Measurements from ENCODE around the gene ZNF860. TPM values are rescaled to one million over a fixed set of nuclear protein-coding genes. Genes with fewer than 3 reads are reported as not detected.

The ZNF860 gene
- total RNA-seq = not detected

DNA sequence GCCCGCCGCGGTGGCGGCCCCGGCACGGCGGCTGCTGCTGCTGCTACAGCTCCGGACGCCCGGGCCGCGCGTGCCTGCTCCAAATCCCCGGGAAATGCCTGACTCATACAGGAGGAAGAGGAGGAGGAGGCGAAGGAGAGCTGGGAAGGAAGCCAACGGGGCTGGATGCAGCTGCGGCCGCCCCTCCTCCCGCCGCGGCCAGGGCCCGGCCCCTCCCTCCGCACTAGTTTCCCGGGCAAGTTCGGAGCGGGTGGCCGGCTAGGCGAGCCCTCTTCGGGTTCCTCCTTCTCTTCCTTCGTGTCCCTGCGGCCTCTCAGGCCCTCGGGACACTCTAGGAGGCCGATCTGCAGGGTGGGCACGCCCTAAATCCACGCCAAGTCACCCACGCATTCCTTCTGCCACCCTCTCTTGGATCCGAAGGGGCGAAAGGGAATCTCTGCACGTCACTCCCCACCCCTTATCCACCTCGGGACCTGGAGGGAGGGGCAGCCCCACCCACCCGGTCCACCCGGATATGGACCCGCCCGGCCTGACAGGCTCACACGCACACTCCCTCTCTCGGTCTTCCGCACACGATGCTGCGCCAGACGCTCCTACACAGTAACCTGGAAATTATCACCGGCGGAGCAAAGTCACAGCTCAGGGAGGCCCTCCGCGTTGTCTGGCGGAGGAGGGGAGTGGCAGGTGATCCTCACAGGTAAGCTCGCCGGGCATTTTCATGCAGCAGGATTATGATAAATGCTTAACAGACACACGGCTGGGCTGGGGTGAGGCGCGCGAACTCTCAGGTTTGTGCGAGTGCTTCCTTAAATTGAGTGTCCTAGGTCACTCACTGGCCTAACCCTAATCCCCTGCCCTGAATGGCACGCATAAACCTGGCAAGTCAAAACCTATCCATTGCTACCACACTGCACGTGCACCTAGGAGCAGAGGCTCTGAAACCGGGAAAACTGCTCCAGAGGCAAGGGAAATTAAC is at the start of gene ZNF860, which contains the start of gene OSBPL10:
TSS of gene ZNF860 (plus strand) at position 545 of the 976 bp plus-strand sequence. CDS start 7,330 bp downstream, outside the sequence.
TSS of gene OSBPL10 (minus strand) at position 57 of the 976 bp plus-strand sequence. CDS start 83 bp downstream, outside the sequence.
- H3K27ac Mint-ChIP-seq = no peak within 1 kb of the TSS
- ATAC-seq (peak; percentile 48), DNase-seq (no peak)
- no peaks in the 10 kb centered on the region for H3K36me3 Mint-ChIP-seq
- peaks cover 20% of the 10 kb centered on the region for H3K4me1 Mint-ChIP-seq
- no peaks in the 10 kb centered on the region for H3K9me3 Mint-ChIP-seq (ENCODE audit: low read depth)
- CTCF ChIA-PET = interaction anchor here (1.1 kb wide), 1 partner anchor 196 kb away, joined by 3 read pairs; no protein-coding TSS in a partner anchor
- H3K4me3 Mint-ChIP-seq = peak within 1 kb of the TSS; percentile 70
- peaks cover 53% of the 10 kb centered on the region for H3K27me3 Mint-ChIP-seq

DNA sequence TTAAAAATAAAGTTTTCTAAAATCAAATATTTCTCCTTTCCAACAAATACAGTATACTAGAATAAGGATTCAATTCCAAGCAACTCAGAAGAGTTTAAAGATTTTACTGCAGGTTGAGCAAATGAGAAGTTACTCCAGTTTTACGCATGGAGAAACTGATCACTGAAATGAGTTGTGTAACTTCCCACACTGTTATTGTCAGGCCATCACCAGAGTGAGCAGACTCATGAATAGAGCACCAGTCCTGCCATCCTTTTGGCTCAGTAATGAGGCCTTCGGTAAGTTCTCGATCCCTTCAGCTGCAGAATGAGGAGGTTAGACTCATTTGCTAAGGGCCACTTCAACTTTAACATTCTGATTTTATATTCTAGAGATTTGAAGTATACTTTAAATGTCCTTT is 48.6 kb upstream of the ZNF860 start:
- Mint-ChIP-seq H3K36me3 (no peaks in the 10 kb centered on the region), H3K4me1 (no peaks in the 10 kb centered on the region), H3K4me3 (no peak overlapping the region), H3K27ac (no peak overlapping the region), H3K9me3 (ENCODE audit: low read depth) (no peaks in the 10 kb centered on the region), H3K27me3 (peaks cover 3% of the 10 kb centered on the region)
- CTCF ChIA-PET = no interaction called here
- DNase-seq (no peak), ATAC-seq (no peak)

DNA sequence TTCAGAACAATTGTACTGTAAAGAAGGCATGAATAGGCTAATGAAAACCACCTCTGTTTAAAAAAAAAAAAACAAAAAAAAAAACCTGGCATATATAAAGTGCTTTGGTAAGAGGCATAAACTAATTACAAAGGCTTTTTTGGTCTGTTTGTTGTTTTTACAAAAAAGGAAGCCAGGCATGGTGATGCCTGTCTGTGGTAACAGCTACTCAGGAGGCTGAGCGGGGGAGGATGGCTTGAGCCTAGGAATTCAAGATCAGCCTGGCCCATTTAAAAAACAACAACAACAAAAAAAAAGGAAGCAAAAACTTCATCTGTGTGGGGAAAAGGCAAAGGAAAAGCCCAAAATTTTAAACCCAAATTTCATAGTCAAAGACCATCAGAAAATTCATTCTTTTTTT is 47.5 kb upstream of the ZNF860 start:
- peaks cover 3% of the 10 kb centered on the region for H3K27me3 Mint-ChIP-seq
- ATAC-seq (no peak), DNase-seq (no peak)
- no peaks in the 10 kb centered on the region for H3K36me3 Mint-ChIP-seq
- H3K9me3 Mint-ChIP-seq (ENCODE audit: low read depth) = no peaks in the 10 kb centered on the region
- H3K4me3 Mint-ChIP-seq = no peak overlapping the region
- CTCF ChIA-PET = no interaction called here
- H3K27ac Mint-ChIP-seq = no peak overlapping the region
- no peaks in the 10 kb centered on the region for H3K4me1 Mint-ChIP-seq

DNA sequence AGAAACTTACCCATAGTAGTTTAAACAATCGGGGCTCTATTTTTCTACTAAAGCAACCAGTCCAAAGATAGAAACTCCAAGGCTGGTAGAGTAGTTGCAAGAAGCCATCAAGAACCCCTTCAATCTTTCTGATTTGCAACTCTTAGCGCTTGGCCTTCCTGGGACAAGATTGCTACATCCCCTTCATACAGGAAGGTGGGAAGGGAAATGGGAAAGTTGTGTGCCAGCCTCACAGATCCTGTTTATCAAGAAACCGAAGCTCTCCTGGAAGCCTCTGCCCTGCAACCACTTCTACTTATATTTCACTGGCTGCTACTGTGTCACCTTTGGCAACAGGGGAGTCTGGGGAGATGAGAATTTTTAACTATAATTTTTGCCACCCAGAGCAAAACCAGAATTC is 46.7 kb upstream of the ZNF860 start:
- DNase-seq (no peak), ATAC-seq (no peak)
- H3K36me3 Mint-ChIP-seq = no peaks in the 10 kb centered on the region
- CTCF ChIA-PET = no interaction called here
- H3K27ac Mint-ChIP-seq = no peak overlapping the region
- no peaks in the 10 kb centered on the region for H3K9me3 Mint-ChIP-seq (ENCODE audit: low read depth)
- H3K27me3 Mint-ChIP-seq = peaks cover 3% of the 10 kb centered on the region
- no peak overlapping the region for H3K4me3 Mint-ChIP-seq
- no peaks in the 10 kb centered on the region for H3K4me1 Mint-ChIP-seq

DNA sequence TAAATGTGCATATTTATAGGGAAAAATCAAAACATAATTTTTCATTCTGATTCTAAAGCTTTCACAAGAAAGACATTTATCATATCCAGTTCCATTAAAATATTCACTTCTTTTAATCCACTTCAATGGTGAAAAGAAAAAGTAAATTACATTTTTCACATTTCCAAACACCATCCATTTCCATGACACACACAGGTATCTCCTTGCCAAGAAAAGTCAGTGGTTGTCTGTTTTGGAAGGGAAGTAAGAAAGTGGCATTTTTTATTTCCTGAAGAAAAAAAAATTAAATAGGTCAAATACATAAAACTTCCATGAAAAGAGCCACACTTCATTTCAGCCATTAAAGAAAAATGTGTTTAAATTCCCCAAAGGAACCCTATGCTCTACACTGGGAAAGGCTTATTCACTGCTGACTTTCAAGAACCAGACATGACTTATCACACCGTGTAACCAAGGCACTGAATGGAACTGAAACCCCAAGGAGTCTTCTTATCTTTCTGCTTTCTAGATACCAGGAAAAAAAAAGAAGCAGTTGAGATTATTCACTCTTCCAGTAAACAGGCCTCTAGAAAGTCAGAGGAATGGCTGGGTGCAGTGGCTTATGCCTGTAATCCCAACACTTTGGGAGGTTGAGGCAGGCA is 45.0 kb upstream of the ZNF860 start:
- peaks cover 3% of the 10 kb centered on the region for H3K27me3 Mint-ChIP-seq
- DNase-seq = no peak
- H3K4me3 Mint-ChIP-seq = no peak overlapping the region
- H3K9me3 Mint-ChIP-seq (ENCODE audit: low read depth) = no peaks in the 10 kb centered on the region
- H3K36me3 Mint-ChIP-seq = no peaks in the 10 kb centered on the region
- H3K4me1 Mint-ChIP-seq = no peaks in the 10 kb centered on the region
- no peak overlapping the region for H3K27ac Mint-ChIP-seq
- no peak for ATAC-seq
- CTCF ChIA-PET = no interaction called here

DNA sequence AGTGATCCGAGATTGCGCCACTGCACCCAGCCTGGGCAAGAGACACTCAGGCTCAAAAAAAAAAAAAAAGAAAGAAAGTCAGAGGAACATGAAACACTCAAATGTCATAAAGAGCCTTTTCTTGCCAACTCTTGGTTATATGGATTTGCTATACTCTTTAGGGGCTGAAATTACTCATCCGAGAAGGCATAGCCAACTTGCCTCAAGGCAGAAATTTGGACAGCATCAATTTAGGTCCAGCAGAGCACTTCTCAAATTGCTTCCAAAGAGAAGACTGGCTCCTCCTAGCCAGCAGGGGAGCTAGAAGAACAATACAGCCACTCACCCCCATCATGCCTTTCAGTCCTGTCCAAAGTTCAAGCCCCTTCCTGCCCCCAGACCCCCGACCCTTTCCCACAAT is 44.3 kb upstream of the ZNF860 start:
- Mint-ChIP-seq H3K27me3 (peaks cover 3% of the 10 kb centered on the region), H3K9me3 (ENCODE audit: low read depth) (no peaks in the 10 kb centered on the region), H3K4me1 (no peaks in the 10 kb centered on the region), H3K4me3 (no peak overlapping the region), H3K27ac (no peak overlapping the region), H3K36me3 (no peaks in the 10 kb centered on the region)
- CTCF ChIA-PET = no interaction called here
- no peak for ATAC-seq
- DNase-seq = no peak

DNA sequence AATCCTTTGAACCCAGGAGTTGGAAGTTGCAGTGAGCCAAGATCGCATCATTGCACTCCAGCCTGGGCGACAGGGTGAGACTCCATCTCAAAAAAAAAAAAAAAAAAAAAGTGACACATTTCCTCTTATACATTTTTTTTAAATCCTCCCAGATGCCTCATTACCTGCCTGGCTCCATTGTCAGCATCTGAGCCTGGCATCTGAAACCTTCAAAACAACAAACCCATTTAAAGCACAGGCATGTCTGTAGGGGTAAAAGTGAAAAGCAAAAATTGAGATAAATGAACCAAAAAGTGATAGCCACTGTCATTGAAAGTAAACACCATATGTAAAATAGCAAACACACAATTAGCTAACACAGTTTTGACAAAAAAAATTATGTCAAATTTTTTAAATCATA is 39.1 kb upstream of the ZNF860 start:
- no peak for DNase-seq
- H3K4me3 Mint-ChIP-seq = no peak overlapping the region
- CTCF ChIA-PET = no interaction called here
- ATAC-seq = no peak
- peaks cover 4% of the 10 kb centered on the region for H3K9me3 Mint-ChIP-seq (ENCODE audit: low read depth)
- no peak overlapping the region for H3K27ac Mint-ChIP-seq
- H3K27me3 Mint-ChIP-seq = no peaks in the 10 kb centered on the region
- no peaks in the 10 kb centered on the region for H3K36me3 Mint-ChIP-seq
- H3K4me1 Mint-ChIP-seq = no peaks in the 10 kb centered on the region

DNA sequence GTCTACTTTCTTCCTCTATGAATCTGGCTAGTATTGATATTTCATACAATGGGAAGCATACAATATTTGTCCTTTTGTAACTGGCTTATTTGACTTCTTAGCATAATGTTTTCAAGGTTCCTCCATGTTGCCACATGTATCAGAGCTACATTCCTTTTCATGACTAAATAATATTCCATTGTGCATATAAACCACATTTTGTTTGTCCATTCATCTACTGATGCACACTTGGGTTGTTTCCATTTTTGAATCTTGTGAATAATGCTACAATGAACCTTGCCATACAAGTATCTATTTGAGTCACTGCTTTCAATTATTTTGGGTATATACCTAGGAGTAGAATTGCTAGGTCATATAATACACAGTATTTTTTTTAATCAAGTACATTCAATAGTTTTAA is 38.5 kb upstream of the ZNF860 start:
- Mint-ChIP-seq H3K4me3 (no peak overlapping the region), H3K9me3 (ENCODE audit: low read depth) (peaks cover 4% of the 10 kb centered on the region), H3K4me1 (no peaks in the 10 kb centered on the region), H3K27ac (no peak overlapping the region), H3K36me3 (no peaks in the 10 kb centered on the region), H3K27me3 (no peaks in the 10 kb centered on the region)
- ATAC-seq (no peak), DNase-seq (no peak)
- CTCF ChIA-PET = no interaction called here

DNA sequence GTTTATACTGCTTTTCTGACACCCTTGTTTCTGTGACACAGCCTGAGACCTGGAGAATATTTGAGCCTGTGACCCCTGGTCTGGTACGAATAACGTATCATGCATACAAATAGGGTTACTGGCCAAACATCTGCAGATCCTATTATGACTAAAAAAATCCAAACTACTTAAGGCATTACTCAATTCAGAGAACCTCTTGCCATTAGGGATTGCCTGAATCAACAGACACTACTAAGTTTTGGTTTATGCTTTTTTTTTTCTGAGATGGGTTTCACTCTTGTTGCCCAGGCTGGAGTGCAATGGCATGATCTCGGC is 35.9 kb upstream of the ZNF860 start:
- ATAC-seq (no peak), DNase-seq (no peak)
- CTCF ChIA-PET = no interaction called here
- no peaks in the 10 kb centered on the region for H3K36me3 Mint-ChIP-seq
- H3K4me1 Mint-ChIP-seq = no peaks in the 10 kb centered on the region
- H3K9me3 Mint-ChIP-seq (ENCODE audit: low read depth) = peaks cover 4% of the 10 kb centered on the region
- H3K27me3 Mint-ChIP-seq = peaks cover 8% of the 10 kb centered on the region
- no peak overlapping the region for H3K27ac Mint-ChIP-seq
- no peak overlapping the region for H3K4me3 Mint-ChIP-seq

DNA sequence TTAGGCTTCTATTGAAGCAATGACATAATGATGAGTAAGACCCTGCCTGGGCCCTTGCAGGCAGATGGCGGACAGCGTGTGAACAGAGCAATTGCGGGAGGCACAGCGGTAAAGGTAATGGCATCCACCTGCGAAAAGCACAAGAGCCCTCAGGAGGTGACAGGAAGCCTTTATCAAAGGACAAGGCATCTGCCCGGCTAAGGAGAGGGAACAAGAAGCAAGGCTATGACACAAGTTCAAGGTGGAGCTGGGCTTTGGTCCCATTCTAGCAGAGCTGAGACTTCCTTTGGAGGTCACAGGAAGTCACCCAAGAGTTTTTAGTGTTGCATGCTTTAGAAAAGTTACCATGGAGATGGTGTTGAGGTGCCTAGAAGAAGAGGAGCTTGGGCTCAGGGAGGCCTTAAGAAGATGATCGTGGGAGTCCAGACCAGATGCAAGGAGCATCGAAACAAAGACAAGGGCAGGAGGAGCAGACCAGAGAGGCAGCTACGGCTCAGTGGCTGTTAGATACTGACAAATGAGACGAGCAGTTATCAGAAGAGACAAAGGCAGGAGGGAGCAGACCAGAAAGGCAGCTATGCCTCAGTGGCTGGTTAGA is 35.0 kb upstream of the ZNF860 start:
- H3K27me3 Mint-ChIP-seq = peaks cover 11% of the 10 kb centered on the region
- ATAC-seq (no peak), DNase-seq (no peak)
- H3K9me3 Mint-ChIP-seq (ENCODE audit: low read depth) = peaks cover 4% of the 10 kb centered on the region
- no peaks in the 10 kb centered on the region for H3K4me1 Mint-ChIP-seq
- no peak overlapping the region for H3K4me3 Mint-ChIP-seq
- H3K36me3 Mint-ChIP-seq = no peaks in the 10 kb centered on the region
- CTCF ChIA-PET = no interaction called here
- no peak overlapping the region for H3K27ac Mint-ChIP-seq

DNA sequence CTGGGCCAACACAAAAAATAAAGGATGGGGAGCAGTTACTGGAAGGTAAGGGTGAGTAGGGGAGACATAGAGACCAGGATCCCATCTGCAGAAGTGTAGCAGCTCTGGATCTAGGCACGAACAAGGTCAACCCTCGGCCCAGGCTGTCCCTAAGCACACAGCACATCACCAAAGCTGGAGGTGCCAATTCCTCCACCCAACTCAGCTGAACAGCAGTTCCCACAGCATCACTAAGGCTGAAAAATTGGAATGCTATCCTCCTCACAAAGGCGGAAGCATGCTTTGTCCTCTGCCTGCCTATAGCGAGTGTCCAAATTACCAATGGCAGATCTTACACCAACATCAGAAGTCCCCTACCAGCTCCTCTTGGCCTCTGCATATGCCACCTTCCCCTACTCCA is 34.4 kb upstream of the ZNF860 start:
- CTCF ChIA-PET = no interaction called here
- H3K9me3 Mint-ChIP-seq (ENCODE audit: low read depth) = peaks cover 4% of the 10 kb centered on the region
- ATAC-seq (no peak), DNase-seq (no peak)
- H3K4me1 Mint-ChIP-seq = no peaks in the 10 kb centered on the region
- no peak overlapping the region for H3K27ac Mint-ChIP-seq
- H3K36me3 Mint-ChIP-seq = no peaks in the 10 kb centered on the region
- no peak overlapping the region for H3K4me3 Mint-ChIP-seq
- peaks cover 12% of the 10 kb centered on the region for H3K27me3 Mint-ChIP-seq

DNA sequence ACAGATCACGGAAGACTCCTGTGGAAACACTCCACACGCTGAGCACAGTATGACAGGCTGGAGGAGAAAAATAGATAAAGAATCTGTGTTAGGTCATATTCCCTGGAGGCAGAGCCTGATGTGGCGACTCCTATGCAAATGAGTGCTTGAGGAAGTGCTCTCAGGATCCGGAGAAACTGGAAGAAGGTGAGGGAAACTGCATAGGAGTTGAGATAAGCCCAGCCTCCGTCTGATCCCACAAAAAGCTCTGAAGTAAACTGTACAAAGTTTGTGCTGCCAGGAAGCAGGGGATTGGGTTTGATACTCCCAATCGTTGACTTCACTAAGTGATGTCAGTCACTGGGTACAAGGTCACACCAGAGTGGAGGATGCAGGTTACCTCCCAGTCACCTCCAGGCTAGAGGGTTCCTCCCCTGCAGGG is 33.9 kb upstream of the ZNF860 start:
- peaks cover 4% of the 10 kb centered on the region for H3K9me3 Mint-ChIP-seq (ENCODE audit: low read depth)
- H3K27me3 Mint-ChIP-seq = peaks cover 14% of the 10 kb centered on the region
- no peak overlapping the region for H3K27ac Mint-ChIP-seq
- DNase-seq (no peak), ATAC-seq (no peak)
- no peak overlapping the region for H3K4me3 Mint-ChIP-seq
- CTCF ChIA-PET = no interaction called here
- no peaks in the 10 kb centered on the region for H3K36me3 Mint-ChIP-seq
- no peaks in the 10 kb centered on the region for H3K4me1 Mint-ChIP-seq

DNA sequence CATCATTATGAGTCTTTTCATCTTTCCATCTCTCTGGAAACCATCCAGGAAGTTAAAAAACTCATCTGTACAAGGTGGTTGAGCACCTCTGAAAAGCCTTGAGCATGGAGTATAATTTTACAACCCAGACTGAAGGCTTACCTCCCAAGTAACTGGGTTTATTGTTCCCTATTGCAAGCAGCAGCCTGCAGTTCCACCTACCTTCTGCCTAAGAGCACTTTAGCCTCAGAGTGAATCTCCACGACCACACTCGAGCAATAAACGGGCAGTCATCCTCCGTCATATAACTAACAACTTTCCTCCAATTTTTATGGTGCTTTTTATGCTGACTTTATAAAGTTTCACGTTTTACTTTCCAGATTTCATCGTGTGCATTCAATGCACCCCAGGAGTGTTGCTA is 33.3 kb upstream of the ZNF860 start:
- H3K9me3 Mint-ChIP-seq (ENCODE audit: low read depth) = no peaks in the 10 kb centered on the region
- ATAC-seq = no peak
- H3K4me1 Mint-ChIP-seq = no peaks in the 10 kb centered on the region
- H3K4me3 Mint-ChIP-seq = no peak overlapping the region
- peaks cover 14% of the 10 kb centered on the region for H3K27me3 Mint-ChIP-seq
- DNase-seq = no peak
- H3K36me3 Mint-ChIP-seq = no peaks in the 10 kb centered on the region
- H3K27ac Mint-ChIP-seq = no peak overlapping the region
- CTCF ChIA-PET = no interaction called here

DNA sequence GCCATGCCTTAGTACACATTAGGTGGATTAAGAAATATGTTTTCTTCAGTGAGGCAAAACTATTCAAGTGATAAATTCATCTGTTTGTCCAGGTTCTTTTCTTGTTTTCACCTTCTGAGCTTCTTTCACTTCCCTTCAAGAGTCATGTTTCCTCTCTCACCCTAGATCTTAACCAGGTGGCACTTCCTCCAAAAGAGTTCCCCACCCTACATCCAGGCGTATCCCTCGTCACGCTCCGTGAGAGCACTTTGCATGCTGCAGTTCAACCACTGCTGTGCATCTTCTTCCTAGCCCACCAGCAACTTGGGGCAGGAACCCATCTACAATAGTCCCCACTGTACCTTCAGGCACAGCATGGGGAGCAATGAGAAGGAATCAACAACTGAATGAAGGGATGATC is 29.3 kb upstream of the ZNF860 start:
- H3K4me1 Mint-ChIP-seq = no peaks in the 10 kb centered on the region
- peaks cover 3% of the 10 kb centered on the region for H3K9me3 Mint-ChIP-seq (ENCODE audit: low read depth)
- H3K27ac Mint-ChIP-seq = no peak overlapping the region
- no peak overlapping the region for H3K4me3 Mint-ChIP-seq
- no peak for DNase-seq
- no peak for ATAC-seq
- H3K36me3 Mint-ChIP-seq = peaks cover 3% of the 10 kb centered on the region
- peaks cover 16% of the 10 kb centered on the region for H3K27me3 Mint-ChIP-seq
- CTCF ChIA-PET = no interaction called here

All from activated CD8-positive, alpha-beta memory T cell treated with anti-CD3 and anti-CD28 coated beads, Interleukin-2, amount 10 ng/mL, durations not matched to agents 7 days and 5 days (primary cell).